AG04450 (cell line): ENCODE data around the gene AMACR. TPM values are rescaled to one million over a fixed set of nuclear protein-coding genes. Genes with fewer than 3 reads are reported as not detected.

Experiments
- CTCF ChIA-PET: fragments of 300-600, 350-600 bp; formaldehyde crosslinking; extraction: SDS; loops from one replicate; lab custom pipeline; 2022; ENCODE audit warnings: antibody characterized with exemption, inconsistent platforms; lab: Charles Lee
- POLR2A ChIA-PET: fragments of 350-600 bp; formaldehyde crosslinking; extraction: SDS; loops from one replicate; lab custom pipeline; 2021; ENCODE audit warnings: antibody characterized with exemption, inconsistent platforms; lab: Yijun Ruan, JAX
- DNase-seq: peaks from one replicate; pipeline ENCODE4 v3.0.0-alpha.2; 2011; ENCODE audit warnings: low read depth, low spot score
- H3K27ac ChIP-seq: one replicate; pipeline ENCODE4 v1.5.1; 2012; ENCODE audit warnings: low read depth, low read length, control low read depth
- H3K27me3 ChIP-seq: one replicate; pipeline ENCODE4 v1.6.0; 2012; ENCODE audit warnings: low read length; ENCODE audit not compliant: control insufficient read depth, insufficient read depth
- H3K4me3 ChIP-seq: 2 replicates; pipeline ENCODE4 v1.5.1; 2011; ENCODE audit warnings: mild to moderate bottlenecking, low read depth, low read length, control low read depth
- H3K9me3 ChIP-seq: 2 replicates; pipeline ENCODE4 v1.5.1; 2012; ENCODE audit warnings: low read length; ENCODE audit not compliant: control insufficient read depth, insufficient read depth
- CTCF ChIP-seq: IDR thresholded peaks from 2 replicates; pipeline ENCODE4 v1.5.1; 2011; ENCODE audit warnings: low read depth, low read length, control low read depth, inconsistent platforms
- polyA plus RNA-seq: library from polyadenylated mRNA; depleted of rRNA; stranded (reverse); fragments of >200 nt; gene quantifications from 2 replicates; pipeline ENCODE4 v1.2.3, GENCODE V29; 2011

Gene AMACR
- polyA plus RNA-seq, 1 experiment = 10.0 TPM

- ChIA-PET CTCF (interaction anchor here (3.9 kb wide), 1 partner anchor 8 kb away, joined by 18 read pairs; no protein-coding TSS in a partner anchor), POLR2A (no interaction called here)
- H3K27me3 ChIP-seq = no peaks in the 10 kb centered on the region
- no peak overlapping the region for H3K4me3 ChIP-seq
- no peak for DNase-seq
- no peak overlapping the region for H3K27ac ChIP-seq
- H3K9me3 ChIP-seq = no peaks in the 10 kb centered on the region
- TF ChIP-seq CTCF = no peak
Measured at GRCh38 chr5:34005681-34006080, 2.2 kb downstream of the AMACR start.

- no peak for TF ChIP-seq CTCF
- H3K9me3 ChIP-seq = no peaks in the 10 kb centered on the region
- no peaks in the 10 kb centered on the region for H3K27me3 ChIP-seq
- no peak overlapping the region for H3K27ac ChIP-seq
- H3K4me3 ChIP-seq = no peak overlapping the region
- no peak for DNase-seq
- POLR2A ChIA-PET = no interaction called here
- CTCF ChIA-PET = interaction anchor here (3.9 kb wide), 1 partner anchor 8 kb away, joined by 18 read pairs; no protein-coding TSS in a partner anchor
Measured at GRCh38 chr5:34005211-34005610, 2.6 kb downstream of the AMACR start.

- CTCF ChIA-PET = no interaction called here
- TF ChIP-seq CTCF = no peak
- no peaks in the 10 kb centered on the region for H3K9me3 ChIP-seq
- no peaks in the 10 kb centered on the region for H3K27me3 ChIP-seq
- DNase-seq = no peak
- no peak overlapping the region for H3K4me3 ChIP-seq
- POLR2A ChIA-PET = no interaction called here
- no peak overlapping the region for H3K27ac ChIP-seq
Measured at GRCh38 chr5:34003941-34004340, 3.9 kb downstream of the AMACR start.

- no peaks in the 10 kb centered on the region for H3K27me3 ChIP-seq
- no peak overlapping the region for H3K27ac ChIP-seq
- POLR2A ChIA-PET = no interaction called here
- H3K4me3 ChIP-seq = no peak overlapping the region
- no peak for TF ChIP-seq CTCF
- H3K9me3 ChIP-seq = no peaks in the 10 kb centered on the region
- CTCF ChIA-PET = interaction anchor here (0.8 kb wide), 1 partner anchor 449 kb away, joined by 3 read pairs; no protein-coding TSS in a partner anchor
- DNase-seq = no peak
Measured at GRCh38 chr5:34002629-34003328, 5.1 kb downstream of the AMACR start.

GRCh38 chr5:34001241-34001841, 6.5 kb downstream of the AMACR start:
- Histone ChIP-seq H3K4me3 (no peak overlapping the region), H3K9me3 (no peaks in the 10 kb centered on the region), H3K27ac (no peak overlapping the region), H3K27me3 (no peaks in the 10 kb centered on the region)
- CTCF ChIA-PET = no interaction called here
- POLR2A ChIA-PET = no interaction called here
- TF ChIP-seq CTCF = no peak
- DNase-seq = no peak
